Ovary (tissue), 3 donors: Measurements from ENCODE around the gene RETSAT.

Source experiments
- CTCF ChIP-seq, 3 donors: fragments of 450-650 bp in 2 of 3; fragments of 200-600 bp in 1 of 3; IDR thresholded peaks; one replicate each; pipeline versions ENCODE4 v1.5.1 to v1.8.0; 2016 to 2022; ENCODE audit warnings: antibody characterized with exemption in 3 of 3, mild to moderate bottlenecking in 1 of 3
- POLR2A ChIP-seq: fragments of 450-650 bp; IDR thresholded peaks from one replicate; pipeline ENCODE4 v1.6.1; 2017; ENCODE audit warnings: antibody characterized with exemption, mild to moderate bottlenecking, moderate library complexity
- donor health status: DM: no; HTN: no; CAD: no.

GRCh38 chr2:85312404-85312803 is 41.9 kb downstream of the RETSAT start:
- no peak for TF ChIP-seq CTCF (IDR thresholded peaks at IDR 0.05)
- no peak for TF ChIP-seq POLR2A
